ENCODE results near the gene COL23A1. TPM values are rescaled to one million over a fixed set of nuclear protein-coding genes. Genes with fewer than 3 reads are reported as not detected.

Gene COL23A1
- total and polyA plus RNA-seq, 2 experiments from 2014 or later: 4.8 to 8.2 TPM

DNA sequence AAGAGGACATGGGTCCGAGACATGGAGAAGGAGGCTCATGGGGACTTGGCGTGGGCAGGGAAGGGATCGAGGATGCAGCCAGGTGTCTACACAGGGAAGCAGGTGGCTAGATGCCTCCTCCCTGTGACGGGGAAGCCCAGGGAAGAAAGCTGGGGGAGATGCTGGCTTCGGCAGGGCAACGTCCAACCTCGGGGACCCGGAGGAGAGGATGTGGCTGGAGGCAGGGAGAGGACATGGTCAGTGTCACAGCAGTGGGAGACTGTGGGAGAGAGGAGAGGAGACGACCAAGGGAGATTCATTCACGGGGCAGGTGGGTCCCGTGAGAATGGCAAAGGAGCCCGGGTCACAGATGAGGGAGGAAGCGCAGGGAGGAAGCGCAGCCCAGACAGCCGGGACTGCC, 284.4 kb downstream of the COL23A1 start:
- no peak overlapping the region for H2AFZ ChIP-seq
- no peak overlapping the region for H3K4me3 ChIP-seq
- H3K4me2 ChIP-seq: no peak overlapping the region
- H3K4me3 Mint-ChIP-seq: no peak overlapping the region
- H3K27ac ChIP-seq (ENCODE audit: low read depth): no peak overlapping the region
- no peak overlapping the region for H3K27ac Mint-ChIP-seq
- H3K27me3 Mint-ChIP-seq (ENCODE audit: insufficient read depth, low read depth, poor library complexity): peaks cover 9% of the 10 kb centered on the region
- peaks cover 15% of the 10 kb centered on the region for H3K4me1 Mint-ChIP-seq
- H3K36me3 Mint-ChIP-seq (ENCODE audit: low read depth): 0 out of 3 replicates have a peak, but pooled peaks cover 2% of the 10 kb centered on the region
- H3K4me1 ChIP-seq (ENCODE audit: insufficient read depth): no peaks in the 10 kb centered on the region
- no peaks in the 10 kb centered on the region for H3K36me3 ChIP-seq (ENCODE audit: insufficient read depth)
- no peaks in the 10 kb centered on the region; the same call in 2 of the 3 replicates for H3K9me3 Mint-ChIP-seq
- no peak for TF ChIP-seq POLR2AphosphoS5 (IDR thresholded peaks at IDR 0.05; ENCODE audit: low read depth)
- TF ChIP-seq NANOG (IDR thresholded peaks at IDR 0.05; ENCODE audit: borderline replicate concordance): no peak
- TF ChIP-seq, protein P1, sequence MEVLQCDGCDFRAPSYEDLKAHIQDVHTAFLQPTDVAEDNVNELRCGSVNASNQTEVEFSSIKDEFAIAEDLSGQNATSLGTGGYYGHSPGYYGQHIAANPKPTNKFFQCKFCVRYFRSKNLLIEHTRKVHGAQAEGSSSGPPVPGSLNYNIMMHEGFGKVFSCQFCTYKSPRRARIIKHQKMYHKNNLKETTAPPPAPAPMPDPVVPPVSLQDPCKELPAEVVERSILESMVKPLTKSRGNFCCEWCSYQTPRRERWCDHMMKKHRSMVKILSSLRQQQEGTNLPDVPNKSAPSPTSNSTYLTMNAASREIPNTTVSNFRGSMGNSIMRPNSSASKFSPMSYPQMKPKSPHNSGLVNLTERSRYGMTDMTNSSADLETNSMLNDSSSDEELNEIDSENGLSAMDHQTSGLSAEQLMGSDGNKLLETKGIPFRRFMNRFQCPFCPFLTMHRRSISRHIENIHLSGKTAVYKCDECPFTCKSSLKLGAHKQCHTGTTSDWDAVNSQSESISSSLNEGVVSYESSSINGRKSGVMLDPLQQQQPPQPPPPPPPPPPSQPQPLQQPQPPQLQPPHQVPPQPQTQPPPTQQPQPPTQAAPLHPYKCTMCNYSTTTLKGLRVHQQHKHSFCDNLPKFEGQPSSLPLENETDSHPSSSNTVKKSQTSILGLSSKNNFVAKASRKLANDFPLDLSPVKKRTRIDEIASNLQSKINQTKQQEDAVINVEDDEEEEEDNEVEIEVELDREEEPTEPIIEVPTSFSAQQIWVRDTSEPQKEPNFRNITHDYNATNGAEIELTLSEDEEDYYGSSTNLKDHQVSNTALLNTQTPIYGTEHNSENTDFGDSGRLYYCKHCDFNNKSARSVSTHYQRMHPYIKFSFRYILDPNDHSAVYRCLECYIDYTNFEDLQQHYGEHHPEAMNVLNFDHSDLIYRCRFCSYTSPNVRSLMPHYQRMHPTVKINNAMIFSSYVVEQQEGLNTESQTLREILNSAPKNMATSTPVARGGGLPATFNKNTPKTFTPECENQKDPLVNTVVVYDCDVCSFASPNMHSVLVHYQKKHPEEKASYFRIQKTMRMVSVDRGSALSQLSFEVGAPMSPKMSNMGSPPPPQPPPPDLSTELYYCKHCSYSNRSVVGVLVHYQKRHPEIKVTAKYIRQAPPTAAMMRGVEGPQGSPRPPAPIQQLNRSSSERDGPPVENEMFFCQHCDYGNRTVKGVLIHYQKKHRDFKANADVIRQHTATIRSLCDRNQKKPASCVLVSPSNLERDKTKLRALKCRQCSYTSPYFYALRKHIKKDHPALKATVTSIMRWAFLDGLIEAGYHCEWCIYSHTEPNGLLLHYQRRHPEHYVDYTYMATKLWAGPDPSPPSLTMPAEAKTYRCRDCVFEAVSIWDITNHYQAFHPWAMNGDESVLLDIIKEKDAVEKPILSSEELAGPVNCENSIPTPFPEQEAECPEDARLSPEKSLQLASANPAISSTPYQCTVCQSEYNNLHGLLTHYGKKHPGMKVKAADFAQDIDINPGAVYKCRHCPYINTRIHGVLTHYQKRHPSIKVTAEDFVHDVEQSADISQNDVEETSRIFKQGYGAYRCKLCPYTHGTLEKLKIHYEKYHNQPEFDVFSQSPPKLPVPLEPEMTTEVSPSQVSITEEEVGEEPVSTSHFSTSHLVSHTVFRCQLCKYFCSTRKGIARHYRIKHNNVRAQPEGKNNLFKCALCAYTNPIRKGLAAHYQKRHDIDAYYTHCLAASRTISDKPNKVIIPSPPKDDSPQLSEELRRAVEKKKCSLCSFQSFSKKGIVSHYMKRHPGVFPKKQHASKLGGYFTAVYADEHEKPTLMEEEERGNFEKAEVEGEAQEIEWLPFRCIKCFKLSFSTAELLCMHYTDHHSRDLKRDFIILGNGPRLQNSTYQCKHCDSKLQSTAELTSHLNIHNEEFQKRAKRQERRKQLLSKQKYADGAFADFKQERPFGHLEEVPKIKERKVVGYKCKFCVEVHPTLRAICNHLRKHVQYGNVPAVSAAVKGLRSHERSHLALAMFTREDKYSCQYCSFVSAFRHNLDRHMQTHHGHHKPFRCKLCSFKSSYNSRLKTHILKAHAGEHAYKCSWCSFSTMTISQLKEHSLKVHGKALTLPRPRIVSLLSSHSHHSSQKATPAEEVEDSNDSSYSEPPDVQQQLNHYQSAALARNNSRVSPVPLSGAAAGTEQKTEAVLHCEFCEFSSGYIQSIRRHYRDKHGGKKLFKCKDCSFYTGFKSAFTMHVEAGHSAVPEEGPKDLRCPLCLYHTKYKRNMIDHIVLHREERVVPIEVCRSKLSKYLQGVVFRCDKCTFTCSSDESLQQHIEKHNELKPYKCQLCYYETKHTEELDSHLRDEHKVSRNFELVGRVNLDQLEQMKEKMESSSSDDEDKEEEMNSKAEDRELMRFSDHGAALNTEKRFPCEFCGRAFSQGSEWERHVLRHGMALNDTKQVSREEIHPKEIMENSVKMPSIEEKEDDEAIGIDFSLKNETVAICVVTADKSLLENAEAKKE (CRISPR knock-in tag; IDR thresholded peaks at IDR 0.05): no peak
- TF ChIP-seq, protein P2, sequence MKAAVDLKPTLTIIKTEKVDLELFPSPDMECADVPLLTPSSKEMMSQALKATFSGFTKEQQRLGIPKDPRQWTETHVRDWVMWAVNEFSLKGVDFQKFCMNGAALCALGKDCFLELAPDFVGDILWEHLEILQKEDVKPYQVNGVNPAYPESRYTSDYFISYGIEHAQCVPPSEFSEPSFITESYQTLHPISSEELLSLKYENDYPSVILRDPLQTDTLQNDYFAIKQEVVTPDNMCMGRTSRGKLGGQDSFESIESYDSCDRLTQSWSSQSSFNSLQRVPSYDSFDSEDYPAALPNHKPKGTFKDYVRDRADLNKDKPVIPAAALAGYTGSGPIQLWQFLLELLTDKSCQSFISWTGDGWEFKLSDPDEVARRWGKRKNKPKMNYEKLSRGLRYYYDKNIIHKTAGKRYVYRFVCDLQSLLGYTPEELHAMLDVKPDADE (IDR thresholded peaks at IDR 0.05): no peak
- TF ChIP-seq, protein P3, sequence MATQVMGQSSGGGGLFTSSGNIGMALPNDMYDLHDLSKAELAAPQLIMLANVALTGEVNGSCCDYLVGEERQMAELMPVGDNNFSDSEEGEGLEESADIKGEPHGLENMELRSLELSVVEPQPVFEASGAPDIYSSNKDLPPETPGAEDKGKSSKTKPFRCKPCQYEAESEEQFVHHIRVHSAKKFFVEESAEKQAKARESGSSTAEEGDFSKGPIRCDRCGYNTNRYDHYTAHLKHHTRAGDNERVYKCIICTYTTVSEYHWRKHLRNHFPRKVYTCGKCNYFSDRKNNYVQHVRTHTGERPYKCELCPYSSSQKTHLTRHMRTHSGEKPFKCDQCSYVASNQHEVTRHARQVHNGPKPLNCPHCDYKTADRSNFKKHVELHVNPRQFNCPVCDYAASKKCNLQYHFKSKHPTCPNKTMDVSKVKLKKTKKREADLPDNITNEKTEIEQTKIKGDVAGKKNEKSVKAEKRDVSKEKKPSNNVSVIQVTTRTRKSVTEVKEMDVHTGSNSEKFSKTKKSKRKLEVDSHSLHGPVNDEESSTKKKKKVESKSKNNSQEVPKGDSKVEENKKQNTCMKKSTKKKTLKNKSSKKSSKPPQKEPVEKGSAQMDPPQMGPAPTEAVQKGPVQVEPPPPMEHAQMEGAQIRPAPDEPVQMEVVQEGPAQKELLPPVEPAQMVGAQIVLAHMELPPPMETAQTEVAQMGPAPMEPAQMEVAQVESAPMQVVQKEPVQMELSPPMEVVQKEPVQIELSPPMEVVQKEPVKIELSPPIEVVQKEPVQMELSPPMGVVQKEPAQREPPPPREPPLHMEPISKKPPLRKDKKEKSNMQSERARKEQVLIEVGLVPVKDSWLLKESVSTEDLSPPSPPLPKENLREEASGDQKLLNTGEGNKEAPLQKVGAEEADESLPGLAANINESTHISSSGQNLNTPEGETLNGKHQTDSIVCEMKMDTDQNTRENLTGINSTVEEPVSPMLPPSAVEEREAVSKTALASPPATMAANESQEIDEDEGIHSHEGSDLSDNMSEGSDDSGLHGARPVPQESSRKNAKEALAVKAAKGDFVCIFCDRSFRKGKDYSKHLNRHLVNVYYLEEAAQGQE (IDR thresholded peaks at IDR 0.05; ENCODE audit: unreplicated experiment): no peak
- no peak for TF ChIP-seq EZH2phosphoT487 (IDR thresholded peaks at IDR 0.05; ENCODE audit: unreplicated experiment)
- no peak for TF ChIP-seq CREB1 (CRISPR knock-in tag; IDR thresholded peaks at IDR 0.05; ENCODE audit: low read depth)
- TF ChIP-seq, protein P4, sequence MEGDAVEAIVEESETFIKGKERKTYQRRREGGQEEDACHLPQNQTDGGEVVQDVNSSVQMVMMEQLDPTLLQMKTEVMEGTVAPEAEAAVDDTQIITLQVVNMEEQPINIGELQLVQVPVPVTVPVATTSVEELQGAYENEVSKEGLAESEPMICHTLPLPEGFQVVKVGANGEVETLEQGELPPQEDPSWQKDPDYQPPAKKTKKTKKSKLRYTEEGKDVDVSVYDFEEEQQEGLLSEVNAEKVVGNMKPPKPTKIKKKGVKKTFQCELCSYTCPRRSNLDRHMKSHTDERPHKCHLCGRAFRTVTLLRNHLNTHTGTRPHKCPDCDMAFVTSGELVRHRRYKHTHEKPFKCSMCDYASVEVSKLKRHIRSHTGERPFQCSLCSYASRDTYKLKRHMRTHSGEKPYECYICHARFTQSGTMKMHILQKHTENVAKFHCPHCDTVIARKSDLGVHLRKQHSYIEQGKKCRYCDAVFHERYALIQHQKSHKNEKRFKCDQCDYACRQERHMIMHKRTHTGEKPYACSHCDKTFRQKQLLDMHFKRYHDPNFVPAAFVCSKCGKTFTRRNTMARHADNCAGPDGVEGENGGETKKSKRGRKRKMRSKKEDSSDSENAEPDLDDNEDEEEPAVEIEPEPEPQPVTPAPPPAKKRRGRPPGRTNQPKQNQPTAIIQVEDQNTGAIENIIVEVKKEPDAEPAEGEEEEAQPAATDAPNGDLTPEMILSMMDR (conservative IDR thresholded peaks at IDR 0.05; ENCODE audit: low read depth in 2 of 2): no peak
- no peak for TF ChIP-seq STAT1 (IDR thresholded peaks at IDR 0.05; ENCODE audit: unreplicated experiment)
- TF ChIP-seq JUNB (IDR thresholded peaks at IDR 0.05; ENCODE audit: unreplicated experiment): no peak
- TF ChIP-seq EZH2 (IDR thresholded peaks at IDR 0.05; ENCODE audit: low read depth, unreplicated experiment): no peak
- TF ChIP-seq ZNF331 (CRISPR knock-in tag; IDR thresholded peaks at IDR 0.05; ENCODE audit: low read depth): no peak
- no peak for TF ChIP-seq ZNF114 (CRISPR knock-in tag; IDR thresholded peaks at IDR 0.05)
- H3K79me2 ChIP-seq (replicated peaks; ENCODE audit: insufficient read depth): no peaks in the 10 kb centered on the region
- no peaks in the 10 kb centered on the region for H3K9me2 ChIP-seq (ENCODE audit: insufficient read depth)
- no peaks in the 10 kb centered on the region for H3F3A ChIP-seq (replicated peaks; ENCODE audit: low read depth)
- H4K20me1 ChIP-seq (replicated peaks; ENCODE audit: insufficient read depth): no peaks in the 10 kb centered on the region
- no peaks in the 10 kb centered on the region for H3K27me3 ChIP-seq (ENCODE audit: insufficient read depth)
- ATAC-seq (no peak), DNase-seq (ENCODE audit: low spot score) (no peak)

All from GM23338 (cell line).